Measurements from ENCODE around the gene RPS19.

Gene RPS19

GRCh38 chr19:41847351-41848105 is 12.5 kb upstream of the RPS19 start:
- H3K4me3 ChIP-seq (ENCODE audit: low read depth, low read length): no peak overlapping the region
- no peak for TF ChIP-seq CTCF (IDR thresholded peaks at IDR 0.05; ENCODE audit: low read depth, low read length)

GRCh38 chr19:41848666-41849065 is 11.4 kb upstream of the RPS19 start:
- TF ChIP-seq CTCF (IDR thresholded peaks at IDR 0.05; ENCODE audit: low read depth, low read length): no peak
- H3K4me3 ChIP-seq (ENCODE audit: low read depth, low read length): no peak overlapping the region

GRCh38 chr19:41849067-41849466 is 11.0 kb upstream of the RPS19 start:
- no peak overlapping the region for H3K4me3 ChIP-seq (ENCODE audit: low read depth, low read length)
- no peak for TF ChIP-seq CTCF (IDR thresholded peaks at IDR 0.05; ENCODE audit: low read depth, low read length)

- TF ChIP-seq CTCF (IDR thresholded peaks at IDR 0.05; ENCODE audit: low read depth, low read length): no peak
These were observed 9.7 kb upstream of the RPS19 start for GRCh38 chr19:41850381-41850780.

GRCh38 chr19:41851456-41851855 is 8.6 kb upstream of the RPS19 start:
- no peak for TF ChIP-seq CTCF (IDR thresholded peaks at IDR 0.05; ENCODE audit: low read depth, low read length)
- no peak overlapping the region for H3K4me3 ChIP-seq (ENCODE audit: low read depth, low read length)

More at GRCh38 chr19:41850381-41850780, 9.7 kb upstream of the RPS19 start:
- no peak overlapping the region for H3K4me3 ChIP-seq (ENCODE audit: low read depth, low read length)

- no peak for TF ChIP-seq CTCF (IDR thresholded peaks at IDR 0.05; ENCODE audit: low read depth, low read length)
These were observed 6.7 kb upstream of the RPS19 start for GRCh38 chr19:41853344-41853743.

GRCh38 chr19:41853768-41854167 is 6.3 kb upstream of the RPS19 start:
- TF ChIP-seq CTCF (IDR thresholded peaks at IDR 0.05; ENCODE audit: low read depth, low read length): no peak

More at GRCh38 chr19:41853344-41853743, 6.7 kb upstream of the RPS19 start:
- H3K4me3 ChIP-seq (ENCODE audit: low read depth, low read length): no peak overlapping the region

More at GRCh38 chr19:41853768-41854167, 6.3 kb upstream of the RPS19 start:
- H3K4me3 ChIP-seq (ENCODE audit: low read depth, low read length): no peak overlapping the region
